Measurements from ENCODE around the gene HIP1.
"Not testable (repeated sequence)": the region's sequence is repeated elsewhere in the genome, so short reads cannot be mapped to it uniquely, and the experiment has no call there.

The HIP1 gene

GRCh38 chr7:75563171-75563570, 175.6 kb downstream of the HIP1 start:
- CTCF ChIA-PET = interaction anchor here (1.3 kb wide), 1 partner anchor 199 kb away, joined by 4 read pairs; no protein-coding TSS in a partner anchor
- POLR2A ChIA-PET = no interaction called here
- no peak overlapping the region for H3K4me3 ChIP-seq (ENCODE audit: low read depth, low read length)
- no peak for DNase-seq (ENCODE audit: low read depth, low spot score)
- TF ChIP-seq CTCF (IDR thresholded peaks at IDR 0.05; ENCODE audit: insufficient read depth, low read length, missing control alignments) = no peak

- TF ChIP-seq CTCF (IDR thresholded peaks at IDR 0.05; ENCODE audit: insufficient read depth, low read length, missing control alignments) = no peak
- H3K4me3 ChIP-seq (ENCODE audit: low read depth, low read length) = no peak overlapping the region
- ChIA-PET CTCF (no interaction called here), POLR2A (no interaction called here)
- no peak for DNase-seq (ENCODE audit: low read depth, low spot score)
These were observed 178.8 kb downstream of the HIP1 start for GRCh38 chr7:75559976-75560365.

- no peak for DNase-seq (ENCODE audit: low read depth, low spot score)
- POLR2A ChIA-PET = no interaction called here
- no peak overlapping the region for H3K4me3 ChIP-seq (ENCODE audit: low read depth, low read length)
- no peak for TF ChIP-seq CTCF (IDR thresholded peaks at IDR 0.05; ENCODE audit: insufficient read depth, low read length, missing control alignments)
- CTCF ChIA-PET = no interaction called here
These were observed 179.3 kb downstream of the HIP1 start for GRCh38 chr7:75559355-75559975.

- DNase-seq (ENCODE audit: low read depth, low spot score); H3K4me3 ChIP-seq (ENCODE audit: low read depth, low read length); POLR2A ChIA-PET: not testable (repeated sequence)
- CTCF ChIA-PET = interaction anchor here (0.9 kb wide), 1 partner anchor 19 kb away, joined by 3 read pairs; no protein-coding TSS in a partner anchor
These were observed 181.9 kb downstream of the HIP1 start for GRCh38 chr7:75556835-75557234.

- DNase-seq (ENCODE audit: low read depth, low spot score) = no peak
- no peak overlapping the region for H3K4me3 ChIP-seq (ENCODE audit: low read depth, low read length)
- ChIA-PET POLR2A (no interaction called here), CTCF (interaction anchor here (0.9 kb wide), 1 partner anchor 20 kb away, joined by 3 read pairs; no protein-coding TSS in a partner anchor)
- no peak for TF ChIP-seq CTCF (IDR thresholded peaks at IDR 0.05; ENCODE audit: insufficient read depth, low read length, missing control alignments)
These were observed 183.0 kb downstream of the HIP1 start for GRCh38 chr7:75555736-75556135.

GRCh38 chr7:75546237-75547015, 192.3 kb downstream of the HIP1 start:
- ChIA-PET CTCF (no interaction called here), POLR2A (no interaction called here)
- H3K4me3 ChIP-seq (ENCODE audit: low read depth, low read length) = no peak overlapping the region
- DNase-seq (ENCODE audit: low read depth, low spot score) = no peak
- no peak for TF ChIP-seq CTCF (IDR thresholded peaks at IDR 0.05; ENCODE audit: insufficient read depth, low read length, missing control alignments)

Data from AG04449 (cell line).